Activated naive CD4-positive, alpha-beta T cell (primary cell): Measurements from ENCODE around the gene TMEM191C.
"Not testable (repeated sequence)": the region's sequence is repeated elsewhere in the genome, so short reads cannot be mapped to it uniquely, and the experiment has no call there.

Experiments used
- DNase-seq, 4 experiments: peaks; one replicate each; lab custom pipeline; 2025; lab: John Stamatoyannopoulos, UW

TMEM191C gene

DNA sequence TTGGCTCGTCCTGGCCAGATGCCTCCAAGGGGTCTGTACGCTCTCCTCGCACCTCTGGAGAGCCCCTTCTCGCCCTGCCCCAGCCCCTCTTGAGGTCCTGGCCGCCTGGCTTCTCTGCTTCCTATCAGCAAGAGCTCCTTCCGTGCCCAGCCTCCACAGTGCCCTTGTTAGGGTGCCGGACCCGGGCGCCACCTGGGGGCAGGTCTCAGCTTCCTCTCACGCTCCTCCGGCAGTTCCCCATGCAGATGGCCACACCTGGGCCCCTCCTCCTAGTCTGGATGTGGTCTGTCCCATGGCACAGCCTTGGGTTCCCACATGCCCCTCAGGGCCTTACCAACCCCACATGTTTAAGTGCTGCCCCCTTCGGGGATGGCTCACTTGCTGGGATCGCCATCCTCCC is 6.5 kb downstream of the TMEM191C start:
- not testable (repeated sequence) for DNase-seq

GRCh38 chr22:21484039-21484438 is 16.9 kb downstream of the TMEM191C start:
- DNase-seq, result not testable (repeated sequence)

DNA sequence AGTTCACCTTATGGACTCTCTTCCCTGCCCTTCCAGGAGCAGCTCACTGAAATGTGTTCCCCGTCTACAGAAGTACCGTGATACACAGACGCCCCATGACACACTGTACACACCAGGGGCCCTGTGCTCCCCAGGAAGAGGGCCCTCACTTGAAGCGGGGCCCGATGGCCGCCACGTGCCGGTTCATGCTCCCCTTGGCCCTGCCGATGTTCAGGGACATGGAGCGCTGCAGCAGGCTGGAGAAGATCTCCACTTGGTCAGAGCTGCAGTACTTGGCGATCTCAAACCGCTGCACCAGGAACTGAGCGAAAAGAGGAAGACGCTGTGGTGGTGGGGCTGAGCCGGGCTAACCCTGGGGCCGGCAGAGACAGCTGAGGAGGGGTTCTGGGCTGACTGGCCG is 20.5 kb downstream of the TMEM191C start:
- not testable (repeated sequence) for DNase-seq

GRCh38 chr22:21489149-21489680 is 22.0 kb downstream of the TMEM191C start:
- DNase-seq, result not testable (repeated sequence)

DNA sequence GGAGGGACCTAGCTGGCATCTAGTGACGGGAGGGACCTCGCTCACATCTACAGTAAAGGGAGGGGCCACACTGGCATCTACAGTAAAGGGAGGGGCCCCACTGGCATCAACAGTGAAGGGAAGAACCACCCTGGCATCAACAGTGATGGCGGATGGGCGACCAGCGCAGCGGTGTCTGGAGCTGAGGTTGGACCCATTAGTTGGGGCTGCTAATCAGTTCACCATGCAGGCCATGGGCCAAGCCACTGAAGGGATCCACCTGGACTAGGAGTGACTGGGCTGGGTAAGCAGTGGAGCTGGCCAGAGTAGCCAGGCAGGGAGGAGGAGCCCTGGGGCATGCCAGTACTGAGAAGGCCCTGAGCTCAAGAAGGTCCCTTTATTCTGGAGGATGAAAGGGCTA is 23.4 kb downstream of the TMEM191C start:
- DNase-seq, result not testable (repeated sequence)

- DNase-seq, result not testable (repeated sequence)
These were observed 25.1 kb downstream of the TMEM191C start for GRCh38 chr22:21492271-21492670.

DNA sequence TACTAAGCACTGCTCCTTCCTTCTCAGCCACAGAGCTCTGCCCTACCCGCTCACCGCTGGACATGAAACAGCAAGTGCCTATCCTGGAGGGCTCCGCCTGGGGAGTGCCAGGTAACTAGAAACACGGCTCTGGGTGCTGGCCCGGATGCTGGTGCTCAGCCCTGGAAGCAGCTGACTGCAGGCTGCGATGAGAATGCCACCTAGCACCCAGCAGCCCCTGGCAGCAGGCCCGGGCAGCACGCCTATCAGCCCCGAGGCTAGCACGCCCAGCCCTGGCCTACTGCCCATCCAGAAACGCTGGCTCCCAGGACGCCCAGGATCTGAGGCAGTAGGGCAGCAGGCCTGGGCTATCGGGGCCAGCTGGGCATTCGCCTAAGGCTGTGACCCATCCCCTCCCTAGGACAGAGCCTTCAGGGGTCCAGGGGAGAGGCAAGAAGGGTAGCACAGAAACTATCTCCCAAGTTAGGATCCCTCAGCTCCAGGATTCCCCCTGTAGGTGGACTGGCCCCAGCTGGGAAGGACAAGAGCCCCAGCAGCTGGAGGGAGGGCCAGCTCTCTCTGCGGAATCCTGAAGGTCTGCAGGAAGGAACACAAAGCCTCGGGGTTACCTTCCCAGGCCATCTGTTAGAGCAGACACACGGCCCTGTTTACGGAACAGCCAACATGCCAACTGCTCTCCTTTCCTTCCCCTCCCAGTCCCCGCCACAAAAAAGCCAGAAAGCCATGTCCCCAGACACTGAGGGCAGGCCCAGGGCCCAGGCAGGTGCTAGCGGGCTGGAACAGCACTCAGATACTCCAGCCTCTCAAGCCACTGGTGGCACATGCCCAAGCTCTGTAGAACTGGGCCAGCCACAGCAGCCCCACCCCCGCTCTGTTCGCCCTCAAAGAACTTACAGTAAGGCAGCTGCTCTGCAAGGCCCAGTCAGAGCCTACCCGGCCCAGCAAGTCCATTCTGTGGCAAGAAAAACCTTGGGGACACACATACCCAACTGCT is 26.9 kb downstream of the TMEM191C start:
- not testable (repeated sequence) for DNase-seq

GRCh38 chr22:21497984-21498383 is 30.8 kb downstream of the TMEM191C start:
- not testable (repeated sequence) for DNase-seq

GRCh38 chr22:21498489-21498888 is 31.3 kb downstream of the TMEM191C start:
- not testable (repeated sequence) for DNase-seq

DNA sequence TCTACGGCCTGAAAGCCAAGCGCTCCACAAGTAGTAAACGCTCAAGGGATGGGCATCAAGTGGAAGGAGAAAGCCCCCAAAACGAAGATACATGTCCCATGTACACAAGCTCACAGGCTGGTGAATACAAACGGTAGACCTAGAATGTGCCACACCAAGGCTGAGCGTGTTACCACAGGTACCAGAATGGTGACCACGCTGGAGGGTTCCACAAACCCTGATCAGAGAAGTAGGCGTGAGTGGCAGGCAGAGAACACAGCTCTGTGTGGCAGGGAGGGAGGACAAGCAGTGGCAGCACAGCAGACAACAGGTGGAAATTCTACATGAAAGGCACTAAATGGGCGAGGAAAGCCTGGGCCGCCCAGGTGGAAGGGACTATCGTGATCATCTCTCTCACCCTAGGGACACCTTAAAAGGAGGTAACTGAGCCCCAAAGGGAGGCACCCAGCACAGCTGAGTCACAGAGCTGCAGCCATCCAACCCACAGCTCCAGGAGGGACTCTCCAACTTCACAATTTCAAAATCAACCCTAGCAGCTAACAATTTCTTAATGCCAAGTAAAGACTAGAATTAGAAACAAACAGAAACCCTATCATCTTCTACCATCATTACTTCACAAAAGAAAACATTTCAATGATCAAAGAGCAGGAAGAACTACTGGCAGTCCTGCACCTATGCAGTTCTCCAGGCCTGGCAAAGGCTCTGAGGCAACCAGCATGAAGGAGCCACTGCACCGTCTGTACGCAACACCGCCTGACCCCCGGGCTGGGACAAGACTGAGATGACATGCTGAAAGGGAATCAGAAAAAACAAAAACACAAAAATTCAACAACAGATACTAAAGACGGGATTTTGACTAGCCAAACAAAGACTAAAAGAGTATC is 32.7 kb downstream of the TMEM191C start:
- DNase-seq, result not testable (repeated sequence)

DNA sequence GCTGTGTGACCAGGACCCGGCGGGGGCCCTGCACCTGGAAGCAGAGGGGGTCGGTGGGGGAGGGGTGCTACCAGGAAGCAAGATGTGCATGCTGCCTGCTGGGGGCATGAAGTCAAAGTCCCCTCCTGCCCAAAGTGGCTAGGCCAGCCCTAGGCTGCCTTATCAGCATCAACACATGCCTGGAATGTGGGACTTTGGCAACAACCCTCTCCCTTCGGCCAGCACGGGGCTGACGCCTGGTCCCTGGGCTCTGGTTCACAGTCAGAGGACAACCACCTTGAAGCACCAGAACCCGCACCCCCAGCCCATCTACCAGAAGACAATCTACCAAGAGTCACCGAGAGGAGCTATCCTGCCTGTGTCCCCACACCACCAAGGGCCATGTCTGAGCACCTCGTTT is 43.2 kb downstream of the TMEM191C start:
- not testable (repeated sequence) for DNase-seq

DNA sequence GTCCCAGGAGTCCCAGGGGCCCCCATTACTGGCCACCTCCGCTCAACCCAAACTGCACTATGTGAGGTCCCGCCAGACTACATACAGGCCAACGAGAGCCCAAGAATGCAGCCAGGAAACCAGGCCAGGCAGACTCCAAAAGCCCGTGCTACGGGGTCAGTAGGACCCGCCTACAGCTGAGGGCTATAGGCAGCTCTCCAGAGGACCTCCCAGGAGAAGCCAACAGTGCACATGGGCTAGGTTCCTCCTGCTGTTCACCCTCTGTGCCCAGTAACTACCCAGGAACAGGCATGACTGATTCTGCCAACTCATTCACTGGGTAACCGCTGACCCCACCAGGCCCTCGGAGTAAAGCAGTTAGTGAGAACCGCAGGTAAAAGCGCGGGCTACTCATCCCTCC is 44.8 kb downstream of the TMEM191C start:
- DNase-seq, result not testable (repeated sequence)

DNA sequence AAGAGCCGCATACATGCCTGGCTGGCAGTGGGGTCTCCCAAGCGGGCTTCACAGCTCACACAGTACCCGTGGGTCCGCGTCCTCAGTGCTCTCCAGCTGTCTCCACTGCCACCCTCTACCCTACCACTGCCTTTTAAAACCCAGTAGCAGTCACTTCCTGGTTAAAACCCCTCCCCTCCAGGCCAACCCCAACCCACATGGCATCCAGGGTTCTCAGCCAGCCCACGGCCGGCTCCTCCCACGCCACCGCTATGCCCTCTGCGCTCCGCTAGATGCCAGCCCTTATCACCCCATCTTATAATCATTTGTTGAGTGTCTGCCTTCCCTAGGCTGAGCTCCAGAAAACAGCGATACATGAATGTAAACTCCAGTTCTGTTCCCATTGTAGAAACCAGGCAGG is 46.9 kb downstream of the TMEM191C start:
- DNase-seq, result not testable (repeated sequence)

DNA sequence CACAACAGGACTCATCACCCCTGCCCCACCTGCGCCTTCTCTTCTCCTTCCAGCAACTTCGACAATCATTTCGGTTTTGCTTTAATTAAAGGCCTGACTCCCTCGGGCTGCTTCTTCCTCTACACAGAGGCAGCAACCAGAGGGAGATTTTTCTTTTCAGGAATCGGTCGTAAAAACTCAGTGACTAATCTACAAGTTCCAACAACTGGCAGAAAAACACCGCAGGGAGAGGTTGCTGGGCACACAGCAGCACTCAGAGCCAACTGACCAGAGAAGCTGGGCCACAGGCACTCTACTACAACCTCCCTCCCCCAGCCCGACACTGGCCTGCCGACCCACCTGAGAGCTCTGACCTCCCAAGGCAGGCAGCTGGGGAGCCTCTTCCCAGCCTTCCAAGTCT is 48.0 kb downstream of the TMEM191C start:
- not testable (repeated sequence) for DNase-seq

DNA sequence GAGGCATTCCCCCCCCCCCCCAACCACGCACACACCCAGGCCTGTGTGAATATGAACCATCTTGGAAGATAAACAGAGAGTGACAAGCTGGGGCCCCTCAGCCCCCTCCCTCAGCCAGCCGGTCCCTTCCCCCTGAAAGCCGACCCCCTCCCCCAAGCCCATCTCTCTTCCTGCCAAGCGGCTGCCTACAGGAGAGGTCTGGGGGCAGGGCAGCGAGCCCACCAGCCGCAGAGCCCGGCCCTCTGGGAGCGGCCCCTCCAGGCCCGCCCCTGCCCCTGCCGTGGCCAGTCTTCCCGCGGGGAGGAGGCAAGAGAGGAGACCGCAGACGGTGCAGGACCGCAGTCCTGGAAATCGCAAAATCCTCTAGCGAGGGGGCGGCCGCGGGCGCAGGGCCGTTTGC is 49.3 kb downstream of the TMEM191C start:
- not testable (repeated sequence) for DNase-seq

DNA sequence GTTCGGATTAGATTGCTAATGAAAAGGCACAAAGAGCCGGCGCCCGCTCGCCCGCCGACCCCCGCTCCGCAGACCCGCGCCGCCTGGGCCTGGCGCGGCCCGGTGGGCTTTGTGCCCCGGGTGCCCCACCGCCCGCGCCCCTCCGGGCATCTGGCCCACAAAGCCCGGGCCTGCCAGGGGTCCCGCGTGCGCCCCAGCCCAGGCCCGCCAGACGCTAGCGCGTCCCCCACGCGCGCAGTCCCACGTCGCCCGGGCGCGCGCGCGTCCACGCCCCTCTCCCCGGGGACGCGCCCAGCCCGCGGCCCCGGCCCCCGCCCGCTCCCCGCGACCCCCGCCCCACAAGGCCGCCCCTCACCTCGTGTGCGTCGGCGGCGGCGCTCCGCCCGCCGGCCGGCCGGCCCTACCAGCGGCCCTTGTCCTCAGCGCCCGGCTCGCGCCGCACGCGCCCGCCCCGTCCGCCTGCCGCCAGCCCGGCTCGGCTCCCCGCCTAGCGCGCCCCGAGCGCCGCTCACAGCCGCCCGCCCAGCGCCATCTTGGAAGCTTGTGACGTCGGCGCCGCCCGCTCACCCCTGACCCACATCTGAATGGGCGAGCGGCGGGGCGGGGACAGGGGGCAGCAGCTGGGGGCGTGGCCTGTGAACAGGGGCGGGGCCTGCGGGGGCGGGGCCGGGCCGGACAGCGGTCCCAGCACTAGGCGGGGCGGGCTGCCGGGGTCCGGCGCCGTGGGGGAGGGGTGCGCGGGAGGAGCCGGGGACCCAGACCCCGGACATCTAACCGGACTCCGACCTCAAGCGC is 50.0 kb downstream of the TMEM191C start:
- not testable (repeated sequence) for DNase-seq
